Coronary artery (tissue), 2 donors: ENCODE results near the gene SNX9.
A peak's percentile ranks its signal among the peaks of the same experiment; 100 is the strongest.
"Not testable (repeated sequence)": the region's sequence is repeated elsewhere in the genome, so short reads cannot be mapped to it uniquely, and the experiment has no call there.

Experiments used
- DNase-seq: peaks from one replicate; pipeline ENCODE4 v3.0.0-alpha.2; 2017; ENCODE audit warnings: low spot score
- H3K27ac ChIP-seq, 2 donors: fragments of 200-600 bp; sonication (generic); one replicate each; pipeline ENCODE4 v1.5.1; 2016 to 2019
- H3K4me3 ChIP-seq: fragments of 200-600 bp; sonication (generic); 2 replicates; pipeline ENCODE4 v1.5.1; 2016; ENCODE audit warnings: mild to moderate bottlenecking, moderate library complexity
- TF ChIP-seq, protein P1 (sequence below): fragments of 200-600 bp; sonication (generic); IDR thresholded peaks from one replicate; pipeline ENCODE4 v1.5.1; 2019; ENCODE audit warnings: antibody characterized with exemption

SNX9 gene

DNA sequence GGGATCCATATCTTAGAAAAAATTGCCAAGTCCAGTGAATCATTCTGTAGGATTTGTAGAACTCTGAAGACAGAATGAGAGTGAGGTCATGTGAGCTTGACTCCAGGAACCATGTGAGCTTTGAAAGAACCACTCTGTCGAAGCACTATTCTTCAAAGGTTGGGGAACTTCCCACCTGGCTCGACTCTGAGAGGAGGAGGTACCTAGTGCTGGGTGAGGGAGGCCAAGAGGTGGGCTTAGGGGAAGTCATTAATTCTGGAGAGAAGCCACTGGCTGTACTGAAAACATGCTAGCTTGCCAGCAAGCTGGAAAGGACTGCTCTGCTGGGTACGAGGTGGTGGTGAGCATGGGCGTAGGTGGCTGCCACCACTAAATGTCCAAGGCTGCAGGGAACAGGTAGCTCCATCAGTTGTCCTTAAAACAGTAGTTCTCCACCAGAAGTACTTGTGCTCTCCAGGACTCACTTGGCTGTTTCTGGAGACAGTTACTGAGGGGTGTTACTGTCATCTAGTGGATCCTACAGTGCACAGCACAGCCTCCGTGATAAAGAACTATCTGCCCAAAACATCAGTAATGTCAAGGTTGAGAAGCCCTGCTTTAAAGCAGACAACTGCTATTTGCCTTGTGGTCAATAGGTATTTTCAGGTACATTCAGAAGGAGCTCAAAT lies 124.0 kb downstream of the SNX9 start:
- H3K27ac ChIP-seq: no peak overlapping the region
- TF ChIP-seq, protein P1, sequence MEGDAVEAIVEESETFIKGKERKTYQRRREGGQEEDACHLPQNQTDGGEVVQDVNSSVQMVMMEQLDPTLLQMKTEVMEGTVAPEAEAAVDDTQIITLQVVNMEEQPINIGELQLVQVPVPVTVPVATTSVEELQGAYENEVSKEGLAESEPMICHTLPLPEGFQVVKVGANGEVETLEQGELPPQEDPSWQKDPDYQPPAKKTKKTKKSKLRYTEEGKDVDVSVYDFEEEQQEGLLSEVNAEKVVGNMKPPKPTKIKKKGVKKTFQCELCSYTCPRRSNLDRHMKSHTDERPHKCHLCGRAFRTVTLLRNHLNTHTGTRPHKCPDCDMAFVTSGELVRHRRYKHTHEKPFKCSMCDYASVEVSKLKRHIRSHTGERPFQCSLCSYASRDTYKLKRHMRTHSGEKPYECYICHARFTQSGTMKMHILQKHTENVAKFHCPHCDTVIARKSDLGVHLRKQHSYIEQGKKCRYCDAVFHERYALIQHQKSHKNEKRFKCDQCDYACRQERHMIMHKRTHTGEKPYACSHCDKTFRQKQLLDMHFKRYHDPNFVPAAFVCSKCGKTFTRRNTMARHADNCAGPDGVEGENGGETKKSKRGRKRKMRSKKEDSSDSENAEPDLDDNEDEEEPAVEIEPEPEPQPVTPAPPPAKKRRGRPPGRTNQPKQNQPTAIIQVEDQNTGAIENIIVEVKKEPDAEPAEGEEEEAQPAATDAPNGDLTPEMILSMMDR: no peak
- H3K4me3 ChIP-seq: no peak overlapping the region
- no peak for DNase-seq

DNA sequence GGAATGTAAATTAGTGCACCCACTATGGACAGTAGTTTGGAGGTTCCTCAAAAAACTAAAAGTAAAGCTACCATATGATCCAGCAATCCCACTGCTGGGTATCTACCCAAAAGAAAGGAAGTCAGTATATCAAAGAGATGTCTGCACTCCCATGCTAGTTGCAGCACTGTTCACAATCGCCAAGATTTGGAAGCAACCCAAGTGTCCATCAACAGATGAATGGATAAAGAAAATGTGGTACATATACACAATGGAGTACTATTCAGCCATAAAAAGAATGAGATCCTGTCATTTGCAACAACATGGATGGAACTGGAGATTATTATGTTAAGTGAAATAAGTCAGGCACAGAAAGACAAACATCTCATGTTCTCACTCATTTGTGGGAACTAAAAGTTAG lies 127.9 kb downstream of the SNX9 start:
- not testable (repeated sequence) for H3K27ac ChIP-seq, H3K4me3 ChIP-seq, DNase-seq

DNA sequence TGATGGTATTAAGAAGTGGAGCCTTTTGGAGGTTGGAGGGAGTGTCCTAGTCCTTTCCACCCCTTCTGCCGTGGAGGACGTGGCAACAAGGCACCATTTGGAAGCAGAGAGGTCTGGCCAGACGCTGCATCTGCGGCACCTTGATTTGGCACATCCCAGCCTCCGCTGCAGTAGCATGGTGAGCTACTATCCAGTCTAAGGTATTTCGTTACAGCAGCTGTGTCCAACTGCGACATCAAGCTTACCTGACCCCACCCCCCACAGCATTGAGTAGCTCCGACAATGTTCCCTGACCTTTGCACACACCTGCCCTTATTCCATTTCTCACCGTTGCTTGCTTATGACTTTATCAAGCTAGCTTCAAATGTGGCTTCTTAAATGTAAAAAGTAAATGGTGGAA lies 128.8 kb downstream of the SNX9 start:
- Histone ChIP-seq H3K4me3 (no peak overlapping the region), H3K27ac (no peak overlapping the region)
- DNase-seq: no peak
- TF ChIP-seq, protein P1: no peak

DNA sequence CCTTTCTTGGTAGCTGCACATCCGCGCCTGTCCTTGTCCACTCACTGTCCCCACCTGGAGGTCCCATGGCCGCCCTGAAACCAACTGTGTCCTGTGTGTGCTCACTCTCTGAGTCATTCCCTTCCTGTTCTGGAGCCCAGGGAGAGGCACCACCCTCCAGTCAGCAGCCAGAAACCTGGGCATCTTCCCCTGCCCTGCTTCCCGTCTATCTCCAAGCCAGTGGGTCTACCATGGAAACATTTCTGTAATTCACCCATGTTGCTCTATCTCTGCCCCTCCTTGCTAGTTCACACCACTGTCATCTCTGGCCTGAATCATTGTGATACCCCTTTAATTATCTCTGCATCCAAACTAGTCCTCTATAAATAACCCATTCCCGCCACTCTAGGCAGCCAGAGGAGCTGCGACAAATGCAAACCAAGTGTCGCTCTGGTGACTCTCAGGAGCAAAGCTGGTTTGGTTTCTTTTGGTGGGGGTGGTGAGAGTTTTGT lies 129.9 kb downstream of the SNX9 start:
- no peak for DNase-seq
- Histone ChIP-seq H3K4me3 (no peak overlapping the region), H3K27ac (no peak overlapping the region)
- TF ChIP-seq, protein P1: no peak

DNA sequence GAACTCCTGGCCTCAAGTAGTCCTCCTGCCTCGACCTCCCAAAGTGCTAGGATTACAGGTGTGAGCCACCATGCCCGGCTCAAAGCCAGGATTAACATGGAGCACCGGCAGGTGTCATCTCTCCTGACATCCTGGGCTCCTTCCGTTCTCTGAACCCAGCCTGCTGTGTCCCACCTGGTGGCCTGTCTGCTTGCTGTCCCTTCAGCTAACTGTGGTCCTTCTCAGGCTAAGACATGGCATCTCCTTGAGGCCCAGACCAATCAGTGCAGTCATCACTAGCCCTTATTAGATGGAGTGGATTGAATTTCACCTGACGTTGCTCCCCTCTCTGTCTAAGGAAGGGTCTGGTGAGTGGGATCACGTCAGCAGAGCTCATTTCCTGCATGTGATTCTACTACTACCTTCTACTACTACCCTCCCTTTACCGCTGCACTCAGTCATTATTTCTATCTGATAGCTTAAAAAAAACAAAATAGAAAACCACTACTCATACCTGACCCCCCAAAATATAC lies 130.6 kb downstream of the SNX9 start:
- Histone ChIP-seq H3K4me3 (peak overlapping the region; percentile 51), H3K27ac (no peak overlapping the region)
- TF ChIP-seq, protein P1: no peak
- no peak for DNase-seq

DNA sequence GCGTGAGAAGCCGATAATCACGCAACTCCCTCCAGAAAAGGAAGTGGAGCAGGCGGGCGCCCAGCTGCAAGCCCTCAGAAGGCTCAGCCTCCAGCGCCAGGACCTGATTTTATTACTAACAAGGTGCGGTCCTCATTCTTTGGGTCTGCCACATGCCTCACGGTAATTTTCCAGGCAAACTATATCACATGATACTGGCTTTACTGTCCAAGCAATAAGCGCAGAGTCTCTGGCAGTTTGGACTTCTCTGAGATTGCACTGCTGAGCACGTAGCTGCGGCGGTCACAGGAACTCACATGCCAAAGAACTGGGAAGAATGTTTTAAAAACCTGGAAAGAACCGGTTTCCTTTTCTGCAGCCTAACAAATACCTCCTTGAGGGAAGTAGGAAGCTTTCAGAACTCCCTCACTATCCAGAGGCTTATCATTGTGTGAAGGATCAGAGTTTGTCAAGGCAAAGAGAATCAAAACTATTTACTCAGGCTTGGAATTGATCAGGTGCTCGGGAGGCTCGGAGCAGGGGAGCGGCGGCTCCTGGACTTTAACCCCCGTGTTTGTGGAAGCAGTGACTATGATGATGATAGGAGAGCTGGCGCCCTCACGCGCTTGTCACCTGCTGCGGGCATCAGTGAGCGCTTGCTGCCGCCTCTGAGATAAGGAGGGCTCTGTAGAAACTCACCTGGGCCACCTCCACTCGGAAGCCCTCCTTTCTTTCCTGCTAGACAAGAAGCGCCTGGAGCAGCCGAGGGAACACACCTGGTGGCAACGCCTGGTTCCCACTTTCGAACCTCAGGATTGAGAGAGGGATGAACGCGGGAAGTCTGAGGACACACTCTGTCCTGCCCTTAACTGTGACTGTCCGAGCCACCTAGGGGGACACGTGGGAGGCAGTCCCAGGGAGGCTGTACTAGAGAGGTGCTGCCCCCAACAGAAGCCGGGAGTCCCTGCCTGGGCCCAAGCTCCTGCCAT lies 131.4 kb downstream of the SNX9 start:
- TF ChIP-seq, protein P1: no peak
- Histone ChIP-seq H3K4me3 (peak overlapping the region; percentile 51), H3K27ac (no peak overlapping the region)
- DNase-seq: no peak

DNA sequence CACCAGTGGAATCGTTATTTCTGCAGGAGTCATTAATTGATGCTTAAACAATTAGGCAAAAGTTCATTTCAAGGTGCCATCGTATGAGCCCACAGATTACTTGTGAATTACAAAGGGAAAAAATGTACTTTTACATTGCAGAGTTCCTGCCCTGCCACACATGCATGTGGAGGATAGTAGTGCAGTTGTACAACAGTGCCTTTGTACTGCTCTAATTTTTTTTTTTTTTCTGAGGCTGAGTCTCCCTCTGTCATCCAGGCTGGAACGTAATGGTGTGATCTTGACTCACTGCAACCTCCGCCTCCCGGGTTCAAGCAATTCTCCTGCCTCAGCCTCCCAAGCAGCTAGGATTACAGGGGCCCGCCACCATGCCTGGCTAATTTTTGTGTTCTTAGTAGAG lies 132.6 kb downstream of the SNX9 start:
- TF ChIP-seq, protein P1: no peak
- DNase-seq: no peak
- Histone ChIP-seq H3K4me3 (no peak overlapping the region), H3K27ac (no peak overlapping the region)
